ENCODE measurements around the gene ABCA8.

ABCA8 gene

DNA sequence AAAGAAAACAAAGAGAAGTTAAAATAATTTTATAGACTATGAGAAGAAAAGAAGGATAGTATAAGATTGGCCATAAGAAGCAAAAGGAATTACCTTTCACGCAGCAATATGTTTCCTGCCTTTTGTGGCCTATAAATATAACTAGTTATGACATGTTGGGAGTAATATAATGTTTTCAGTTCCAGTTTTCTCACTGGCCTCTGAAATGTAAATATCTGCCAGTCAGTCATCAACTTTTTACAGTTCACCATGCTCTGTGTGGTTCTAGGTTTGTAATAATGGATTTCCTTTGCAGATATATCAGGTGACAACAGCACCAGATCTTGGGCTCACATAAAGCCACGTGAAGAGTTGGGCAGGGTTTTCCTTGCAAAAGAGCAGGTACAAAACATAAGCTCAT lies 94.3 kb downstream of the ABCA8 start:
- TF ChIP-seq, protein P1, sequence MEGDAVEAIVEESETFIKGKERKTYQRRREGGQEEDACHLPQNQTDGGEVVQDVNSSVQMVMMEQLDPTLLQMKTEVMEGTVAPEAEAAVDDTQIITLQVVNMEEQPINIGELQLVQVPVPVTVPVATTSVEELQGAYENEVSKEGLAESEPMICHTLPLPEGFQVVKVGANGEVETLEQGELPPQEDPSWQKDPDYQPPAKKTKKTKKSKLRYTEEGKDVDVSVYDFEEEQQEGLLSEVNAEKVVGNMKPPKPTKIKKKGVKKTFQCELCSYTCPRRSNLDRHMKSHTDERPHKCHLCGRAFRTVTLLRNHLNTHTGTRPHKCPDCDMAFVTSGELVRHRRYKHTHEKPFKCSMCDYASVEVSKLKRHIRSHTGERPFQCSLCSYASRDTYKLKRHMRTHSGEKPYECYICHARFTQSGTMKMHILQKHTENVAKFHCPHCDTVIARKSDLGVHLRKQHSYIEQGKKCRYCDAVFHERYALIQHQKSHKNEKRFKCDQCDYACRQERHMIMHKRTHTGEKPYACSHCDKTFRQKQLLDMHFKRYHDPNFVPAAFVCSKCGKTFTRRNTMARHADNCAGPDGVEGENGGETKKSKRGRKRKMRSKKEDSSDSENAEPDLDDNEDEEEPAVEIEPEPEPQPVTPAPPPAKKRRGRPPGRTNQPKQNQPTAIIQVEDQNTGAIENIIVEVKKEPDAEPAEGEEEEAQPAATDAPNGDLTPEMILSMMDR (IDR thresholded peaks at IDR 0.05; ENCODE audit: low read depth, low read length) = no peak
- no peak overlapping the region for H3K4me3 ChIP-seq (replicated peaks in 1 of 2; ENCODE audit: low read depth in 2 of 2, low read length in 2 of 2)
- no peak for DNase-seq (ENCODE audit: low read depth in 2 of 2)

DNA sequence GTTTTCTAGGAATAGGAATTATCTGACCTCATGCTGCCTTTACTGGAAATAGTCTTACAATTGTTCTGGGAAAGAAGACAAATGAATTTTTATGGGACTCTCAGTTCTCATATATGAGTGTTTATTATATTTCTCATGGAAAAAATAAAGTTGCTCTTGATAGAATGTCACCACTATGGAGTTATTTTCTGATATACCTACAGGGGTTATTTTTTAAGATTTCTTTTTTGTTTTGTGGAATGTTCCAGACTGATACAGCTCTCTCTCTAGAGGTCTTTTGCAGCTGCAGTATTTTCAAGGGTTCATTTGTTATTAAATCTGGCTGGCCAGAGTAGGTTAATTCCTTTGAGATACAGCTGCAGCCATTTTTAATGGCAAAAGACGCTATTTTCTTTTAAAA lies 100.7 kb downstream of the ABCA8 start:
- TF ChIP-seq, protein P1 (IDR thresholded peaks at IDR 0.05; ENCODE audit: low read depth, low read length) = no peak
- DNase-seq (ENCODE audit: low read depth in 2 of 2) = no peak
- H3K4me3 ChIP-seq (replicated peaks in 1 of 2; ENCODE audit: low read depth in 2 of 2, low read length in 2 of 2) = no peak overlapping the region

DNA sequence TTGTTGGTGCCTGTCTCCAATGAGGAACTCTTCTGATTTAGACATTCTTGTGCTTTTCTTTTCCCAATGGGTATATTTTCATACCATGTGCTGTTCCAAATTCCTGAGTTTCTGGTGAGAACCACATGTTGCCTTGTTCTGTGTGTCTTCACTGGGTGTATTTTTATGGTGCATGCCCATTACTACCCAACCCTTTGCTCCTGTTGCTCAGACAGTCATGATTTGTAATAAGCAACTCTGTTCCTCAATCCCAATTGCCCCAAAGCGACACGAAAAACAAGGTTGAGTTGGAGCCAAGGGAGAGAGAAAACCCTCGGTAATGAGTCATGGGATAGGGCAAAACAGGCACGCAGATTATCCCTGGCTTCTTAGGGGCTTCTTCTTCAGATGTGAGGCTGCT lies 101.8 kb downstream of the ABCA8 start:
- H3K4me3 ChIP-seq (replicated peaks in 1 of 2; ENCODE audit: low read depth in 2 of 2, low read length in 2 of 2) = no peak overlapping the region
- TF ChIP-seq, protein P1 (IDR thresholded peaks at IDR 0.05; ENCODE audit: low read depth, low read length) = no peak
- DNase-seq (ENCODE audit: low read depth in 2 of 2) = peak in 1 of 2 donors; percentile 19

DNA sequence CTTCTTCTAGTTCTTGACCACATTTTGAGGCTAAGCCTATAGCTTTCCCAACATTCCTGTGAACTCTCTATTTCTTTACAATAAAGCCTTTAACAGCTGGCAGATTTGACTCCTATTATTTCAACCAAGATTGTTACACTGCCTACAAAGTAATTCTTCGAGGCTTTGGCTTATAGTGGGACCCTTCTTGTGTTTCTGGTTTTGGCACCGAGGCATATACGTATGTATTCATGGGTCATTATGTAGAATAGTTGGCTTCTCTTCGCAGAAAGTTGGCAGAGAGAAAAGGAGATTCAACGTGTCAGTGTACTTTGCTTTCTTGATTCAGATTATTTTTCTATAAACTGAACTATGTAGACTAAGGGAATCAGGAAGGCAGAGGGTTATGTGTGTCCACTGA lies 102.2 kb downstream of the ABCA8 start:
- no peak for DNase-seq (ENCODE audit: low read depth in 2 of 2)
- TF ChIP-seq, protein P1 (IDR thresholded peaks at IDR 0.05; ENCODE audit: low read depth, low read length) = no peak
- H3K4me3 ChIP-seq (replicated peaks in 1 of 2; ENCODE audit: low read depth in 2 of 2, low read length in 2 of 2) = no peak overlapping the region

DNA sequence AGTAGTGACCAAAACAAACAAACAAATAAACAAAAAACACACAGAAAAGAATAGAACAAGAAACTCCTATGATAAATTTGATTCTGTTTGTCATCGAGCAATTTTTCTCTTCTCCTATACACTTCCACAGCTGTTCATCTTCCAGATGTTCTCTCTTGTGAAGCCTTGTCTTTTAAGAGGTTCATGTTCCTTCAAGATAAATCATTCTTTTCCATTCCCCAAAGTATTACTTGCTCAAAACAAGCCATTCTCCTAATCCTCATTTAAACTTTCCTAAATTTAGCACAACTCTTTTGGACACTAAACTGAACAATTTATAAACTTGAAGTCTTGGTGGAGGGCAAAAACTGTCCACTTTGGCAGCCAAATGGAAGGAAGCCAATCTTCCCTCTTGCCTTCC lies 103.3 kb downstream of the ABCA8 start:
- no peak for DNase-seq (ENCODE audit: low read depth in 2 of 2)
- H3K4me3 ChIP-seq (replicated peaks in 1 of 2; ENCODE audit: low read depth in 2 of 2, low read length in 2 of 2) = no peak overlapping the region
- TF ChIP-seq, protein P1 (IDR thresholded peaks at IDR 0.05; ENCODE audit: low read depth, low read length) = no peak

DNA sequence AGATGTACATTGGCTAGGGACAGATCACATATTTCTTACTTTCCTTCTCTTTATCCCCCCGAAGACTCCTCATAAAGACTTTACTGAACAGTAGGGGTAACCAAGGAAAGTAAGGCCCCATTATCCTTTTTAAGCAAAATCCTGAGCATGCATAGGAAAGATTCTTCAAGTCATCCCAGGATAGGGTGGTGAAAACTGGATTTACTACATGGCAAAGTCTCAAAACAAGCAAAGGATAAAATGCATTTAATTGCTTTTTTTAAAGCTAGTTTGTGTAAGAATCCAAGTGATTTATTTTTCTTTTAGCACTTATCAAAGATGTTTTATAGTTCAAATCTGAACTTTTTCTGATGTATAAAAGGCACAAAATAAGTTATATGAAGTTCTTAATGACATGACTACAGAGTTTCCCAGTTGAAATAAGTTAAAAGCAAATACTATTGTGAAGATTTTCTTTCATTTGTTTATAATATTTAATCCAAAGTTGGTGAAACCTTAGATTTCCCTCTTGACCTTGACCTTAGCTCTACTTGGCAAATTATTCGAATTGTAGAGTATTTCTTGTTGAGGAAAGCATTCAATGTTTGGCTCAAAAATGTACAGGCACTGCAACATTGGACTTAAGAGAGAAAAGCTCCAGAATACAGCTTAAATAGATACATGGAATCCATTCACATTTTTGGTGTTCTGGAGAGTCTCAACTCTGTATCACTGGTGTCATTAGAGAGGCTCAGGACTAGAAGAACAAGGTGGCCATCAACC lies 104.3 kb downstream of the ABCA8 start:
- no peak overlapping the region for H3K4me3 ChIP-seq (replicated peaks in 1 of 2; ENCODE audit: low read depth in 2 of 2, low read length in 2 of 2)
- TF ChIP-seq, protein P1 (IDR thresholded peaks at IDR 0.05; ENCODE audit: low read depth, low read length) = no peak
- DNase-seq (ENCODE audit: low read depth in 2 of 2) = no peak
